ENCODE measurements around the gene KLHL12. TPM values are rescaled to one million over a fixed set of nuclear protein-coding genes. Genes with fewer than 3 reads are reported as not detected.

KLHL12 gene
- total RNA-seq, 2 donors from 2014 or later: 18.0 to 20.1 TPM

DNA sequence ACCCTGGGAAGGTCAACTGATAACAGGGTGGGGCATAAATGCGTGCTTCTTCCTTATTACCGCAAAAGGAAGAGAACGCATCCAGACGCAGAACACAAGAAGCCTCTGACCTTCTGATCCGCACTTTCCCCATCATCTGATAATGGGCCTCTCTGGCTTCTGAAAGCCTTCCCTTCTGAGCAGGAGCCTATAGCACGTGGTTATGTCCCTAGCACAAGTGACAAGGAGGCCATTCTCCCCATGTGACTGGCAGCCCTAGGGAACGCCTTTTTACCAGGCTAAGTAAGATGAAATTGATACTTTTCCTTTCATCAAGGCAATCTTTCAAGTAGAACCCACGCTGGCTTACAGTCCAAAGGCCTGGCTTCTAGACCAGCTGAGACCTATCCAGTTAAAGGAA lies 72.2 kb downstream of the KLHL12 start:
- ATAC-seq: no peak
- intact Hi-C loops (cut with DNase I): no loop called here

GRCh38 chr1:202852163-202852904 lies 74.7 kb downstream of the KLHL12 start:
- intact Hi-C loops (cut with DNase I): no loop called here
- DNase-seq (no peak), ATAC-seq (peak; percentile 27 to 72)

More for the DNA sequence above, 72.2 kb downstream of the KLHL12 start:
- DNase-seq: no peak

- peak in 1 of 2 donors; percentile 47 for ATAC-seq
- no peak for DNase-seq
- intact Hi-C loops (cut with DNase I): no loop called here
Measured at GRCh38 chr1:202850593-202851362, 76.3 kb downstream of the KLHL12 start.

- intact Hi-C loops (cut with DNase I): no loop called here
- no peak for DNase-seq
- ATAC-seq: no peak
Measured at GRCh38 chr1:202848191-202848542, 78.9 kb downstream of the KLHL12 start.

GRCh38 chr1:202844935-202845334 lies 82.1 kb downstream of the KLHL12 start:
- no peak for DNase-seq
- no peak for ATAC-seq
- intact Hi-C loops (cut with DNase I): no loop called here

DNA sequence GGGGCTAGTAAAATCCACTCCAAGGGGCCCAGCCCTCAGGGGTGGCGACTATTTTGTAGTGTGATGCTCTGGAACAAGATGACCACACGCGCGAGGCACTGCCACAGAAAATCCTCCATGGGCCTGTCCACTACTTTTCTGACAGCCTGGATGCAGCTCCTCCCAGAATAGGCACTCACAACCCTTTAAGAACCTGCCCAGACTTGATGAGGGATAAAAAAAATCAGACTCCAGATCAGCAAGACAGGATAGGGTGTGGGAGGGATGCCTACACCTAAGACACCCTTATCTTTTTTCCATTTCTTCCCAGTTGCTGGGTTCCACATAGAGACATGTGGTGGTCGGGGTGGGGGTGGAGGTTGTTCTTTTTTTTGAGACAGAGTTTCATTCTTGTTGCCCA lies 82.8 kb downstream of the KLHL12 start:
- intact Hi-C loops (cut with DNase I): no loop called here
- no peak for ATAC-seq

DNA sequence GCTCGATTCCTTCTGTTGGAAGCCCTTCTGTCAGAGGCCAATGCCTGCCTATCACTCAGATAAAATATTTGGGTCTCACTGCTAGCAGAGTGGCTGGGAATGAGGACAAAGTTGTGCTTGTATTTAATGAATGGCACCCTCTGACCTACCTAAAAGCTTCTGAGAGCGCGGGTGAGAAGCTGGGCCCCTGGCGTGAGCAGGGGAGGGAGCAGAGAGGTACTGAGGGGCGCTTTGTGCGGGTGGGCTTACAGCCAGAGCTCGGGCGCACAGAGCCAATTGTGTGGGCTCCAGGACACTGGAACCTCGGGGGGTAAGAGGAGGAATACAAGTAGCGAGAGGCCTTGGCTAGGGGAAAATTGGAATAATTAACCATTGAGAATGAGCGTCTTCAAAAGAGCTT lies 84.0 kb downstream of the KLHL12 start:
- intact Hi-C loops (cut with DNase I): no loop called here
- DNase-seq: no peak
- no peak for ATAC-seq

More for the DNA sequence above, 82.8 kb downstream of the KLHL12 start:
- DNase-seq: no peak

Other genes starting within 250 kb of the KLHL12 start
- not detected for gene SYT2, start 216.8 kb downstream of the KLHL12 start, total RNA-seq
- gene KDM5B, start 118.8 kb downstream of the KLHL12 start, total RNA-seq: 10 to 100 TPM; 16.6 to 18.0 TPM
- gene PCAT6, start 116.3 kb downstream of the KLHL12 start, total RNA-seq: 1 to 10 TPM; 1.2 to 1.7 TPM
- 1 to 10 TPM; 5.7 to 6.2 TPM for gene RABIF, start 38.1 kb downstream of the KLHL12 start, total RNA-seq
- gene ADIPOR1, start 31.1 kb upstream of the KLHL12 start, total RNA-seq: 10 to 100 TPM; 82.3 to 98.4 TPM
- gene CYB5R1, start 40.0 kb upstream of the KLHL12 start, total RNA-seq: 100 to 1,000 TPM in 1 of 2 donors, 10 to 100 TPM in 1; 69.9 to 100 TPM
- gene TMEM183A, start 80.1 kb upstream of the KLHL12 start, total RNA-seq: 10 to 100 TPM; 25.1 to 31.8 TPM
- 10 to 100 TPM; 16.0 to 16.3 TPM for gene PPFIA4, start 99.3 kb upstream of the KLHL12 start, total RNA-seq
- not detected for gene MYOG, start 158.8 kb upstream of the KLHL12 start, total RNA-seq
- gene ADORA1, start 200.5 kb upstream of the KLHL12 start, total RNA-seq: 10 to 100 TPM; 19.9 to 27.9 TPM
- gene MYBPH, start 248.6 kb upstream of the KLHL12 start, total RNA-seq: not detected